ENCODE results near the gene WWTR1.

The WWTR1 gene

GRCh38 chr3:149548669-149549065 lies 109.2 kb downstream of the WWTR1 start:
- TF ChIP-seq TAF1 (IDR thresholded peaks at IDR 0.05; ENCODE audit: borderline replicate concordance, insufficient read depth, low read length): no peak

GRCh38 chr3:149547954-149548668 lies 109.7 kb downstream of the WWTR1 start:
- TF ChIP-seq FOXP2 (optimal IDR thresholded peaks at IDR 0.05; ENCODE audit: borderline replicate concordance, extremely low read depth, extremely low read length, insufficient read depth): no peak
- TF ChIP-seq POLR2AphosphoS5 (IDR thresholded peaks at IDR 0.05; ENCODE audit: low read depth, low read length): no peak
- no peak for TF ChIP-seq TAF1 (IDR thresholded peaks at IDR 0.05; ENCODE audit: borderline replicate concordance, insufficient read depth, low read length)
- TF ChIP-seq REST (IDR thresholded peaks at IDR 0.05; ENCODE audit: insufficient read depth in 1 of 2, low read depth in 2 of 2, low read length in 2 of 2): no peak
- TF ChIP-seq SIN3A (IDR thresholded peaks at IDR 0.05; ENCODE audit: borderline replicate concordance, insufficient read depth, low read length): no peak

- TF ChIP-seq FOXP2 (optimal IDR thresholded peaks at IDR 0.05; ENCODE audit: borderline replicate concordance, extremely low read depth, extremely low read length, insufficient read depth) (no peak), REST (IDR thresholded peaks at IDR 0.05; ENCODE audit: insufficient read depth in 1 of 2, low read depth in 2 of 2, low read length in 2 of 2) (no peak), POLR2AphosphoS5 (IDR thresholded peaks at IDR 0.05; ENCODE audit: low read depth, low read length) (no peak), TAF1 (IDR thresholded peaks at IDR 0.05; ENCODE audit: borderline replicate concordance, insufficient read depth, low read length) (no peak), SIN3A (IDR thresholded peaks at IDR 0.05; ENCODE audit: borderline replicate concordance, insufficient read depth, low read length) (no peak)
Observed at GRCh38 chr3:149547413-149547812, 110.4 kb downstream of the WWTR1 start.

- no peak for TF ChIP-seq SIN3A (IDR thresholded peaks at IDR 0.05; ENCODE audit: borderline replicate concordance, insufficient read depth, low read length)
- no peak for TF ChIP-seq FOXP2 (optimal IDR thresholded peaks at IDR 0.05; ENCODE audit: borderline replicate concordance, extremely low read depth, extremely low read length, insufficient read depth)
- no peak for TF ChIP-seq REST (IDR thresholded peaks at IDR 0.05; ENCODE audit: insufficient read depth in 1 of 2, low read depth in 2 of 2, low read length in 2 of 2)
- no peak for TF ChIP-seq POLR2AphosphoS5 (IDR thresholded peaks at IDR 0.05; ENCODE audit: low read depth, low read length)
- TF ChIP-seq TAF1 (IDR thresholded peaks at IDR 0.05; ENCODE audit: borderline replicate concordance, insufficient read depth, low read length): no peak
Observed at GRCh38 chr3:149545049-149545448, 112.8 kb downstream of the WWTR1 start.

- TF ChIP-seq REST (IDR thresholded peaks at IDR 0.05; ENCODE audit: insufficient read depth in 1 of 2, low read depth in 2 of 2, low read length in 2 of 2) (no peak), SIN3A (IDR thresholded peaks at IDR 0.05; ENCODE audit: borderline replicate concordance, insufficient read depth, low read length) (no peak), POLR2AphosphoS5 (IDR thresholded peaks at IDR 0.05; ENCODE audit: low read depth, low read length) (no peak), FOXP2 (optimal IDR thresholded peaks at IDR 0.05; ENCODE audit: borderline replicate concordance, extremely low read depth, extremely low read length, insufficient read depth) (no peak), TAF1 (IDR thresholded peaks at IDR 0.05; ENCODE audit: borderline replicate concordance, insufficient read depth, low read length) (no peak)
Observed at GRCh38 chr3:149542375-149543312, 115.2 kb downstream of the WWTR1 start.

Measured in PFSK-1 (cell line).